H1 (cell line): ENCODE data around the gene RPS6KA2.

Experiments used
- FOSL1 ChIP-seq: IDR thresholded peaks from 2 replicates; pipeline ENCODE4 v1.6.1; 2011; ENCODE audit warnings: mild to moderate bottlenecking, low read depth, low read length, moderate library complexity; ENCODE audit not compliant: insufficient read depth
- RXRA ChIP-seq: IDR thresholded peaks from 2 replicates; pipeline ENCODE4 v1.6.1; 2011; ENCODE audit warnings: low read depth, mild to moderate bottlenecking, low read length, moderate library complexity; ENCODE audit not compliant: insufficient read depth
- SRF ChIP-seq: IDR thresholded peaks from 2 replicates; pipeline ENCODE4 v1.6.1; 2011; ENCODE audit warnings: mild to moderate bottlenecking, low read depth, low read length, moderate library complexity
- TCF12 ChIP-seq: IDR thresholded peaks from 2 replicates; pipeline ENCODE4 v1.6.1; 2011; ENCODE audit warnings: low read depth, mild to moderate bottlenecking, low read length
- YY1 ChIP-seq: IDR thresholded peaks from 2 replicates; pipeline ENCODE4 v1.6.1; 2011; ENCODE audit warnings: low read depth, mild to moderate bottlenecking, low read length
- TF ChIP-seq, protein P1 (sequence below), 3 experiments: IDR thresholded peaks; 1 replicate in 2 of 3; 2 replicates in 1 of 3; pipeline versions ENCODE4 v1.5.1 to v1.6.1; 2011; ENCODE audit warnings: low read length in 3 of 3, mild to moderate bottlenecking in 3 of 3, inconsistent platforms in 2 of 3, low read depth in 1 of 3, moderate library complexity in 1 of 3; ENCODE audit not compliant: insufficient read depth in 1 of 3; ENCODE audit errors: control extremely low read depth in 1 of 3

DNA sequence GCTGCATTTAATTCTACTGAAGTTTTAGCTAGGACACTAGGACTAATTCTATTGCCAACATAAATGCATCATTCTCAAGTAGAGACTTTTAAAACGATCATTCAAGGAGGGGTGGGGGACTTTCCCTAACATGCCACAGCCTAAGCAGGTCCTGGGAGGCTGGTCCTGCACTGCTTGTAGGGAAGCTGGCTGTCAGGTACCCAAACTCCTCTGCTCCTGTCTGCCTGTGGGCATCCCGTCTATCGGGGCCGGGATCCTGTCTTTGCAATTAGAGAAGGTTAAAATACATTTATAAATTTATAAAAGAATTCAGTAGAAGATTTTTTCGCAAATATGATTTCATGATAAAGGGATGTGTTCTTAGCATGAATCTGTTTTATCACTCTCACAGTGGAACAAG lies 192.7 kb downstream of the RPS6KA2 start:
- no peak for TF ChIP-seq FOSL1
- no peak for TF ChIP-seq RXRA
- TF ChIP-seq, protein P1, sequence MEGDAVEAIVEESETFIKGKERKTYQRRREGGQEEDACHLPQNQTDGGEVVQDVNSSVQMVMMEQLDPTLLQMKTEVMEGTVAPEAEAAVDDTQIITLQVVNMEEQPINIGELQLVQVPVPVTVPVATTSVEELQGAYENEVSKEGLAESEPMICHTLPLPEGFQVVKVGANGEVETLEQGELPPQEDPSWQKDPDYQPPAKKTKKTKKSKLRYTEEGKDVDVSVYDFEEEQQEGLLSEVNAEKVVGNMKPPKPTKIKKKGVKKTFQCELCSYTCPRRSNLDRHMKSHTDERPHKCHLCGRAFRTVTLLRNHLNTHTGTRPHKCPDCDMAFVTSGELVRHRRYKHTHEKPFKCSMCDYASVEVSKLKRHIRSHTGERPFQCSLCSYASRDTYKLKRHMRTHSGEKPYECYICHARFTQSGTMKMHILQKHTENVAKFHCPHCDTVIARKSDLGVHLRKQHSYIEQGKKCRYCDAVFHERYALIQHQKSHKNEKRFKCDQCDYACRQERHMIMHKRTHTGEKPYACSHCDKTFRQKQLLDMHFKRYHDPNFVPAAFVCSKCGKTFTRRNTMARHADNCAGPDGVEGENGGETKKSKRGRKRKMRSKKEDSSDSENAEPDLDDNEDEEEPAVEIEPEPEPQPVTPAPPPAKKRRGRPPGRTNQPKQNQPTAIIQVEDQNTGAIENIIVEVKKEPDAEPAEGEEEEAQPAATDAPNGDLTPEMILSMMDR (IDR thresholded peaks at IDR 0.05; ENCODE audit: control extremely low read depth in 1 of 3, insufficient read depth in 1 of 3, low read depth in 1 of 3, low read length in 3 of 3): no peak
- no peak for TF ChIP-seq SRF
- TF ChIP-seq TCF12: no peak
- TF ChIP-seq YY1: no peak
